GM10847 (cell line): ENCODE measurements around the gene GLCE.

Source experiments
- POLR2A ChIP-seq: IDR thresholded peaks from 2 replicates; pipeline ENCODE4 v1.6.1; 2011; ENCODE audit not compliant: insufficient read length; ENCODE audit errors: extremely low read depth

Gene GLCE

DNA sequence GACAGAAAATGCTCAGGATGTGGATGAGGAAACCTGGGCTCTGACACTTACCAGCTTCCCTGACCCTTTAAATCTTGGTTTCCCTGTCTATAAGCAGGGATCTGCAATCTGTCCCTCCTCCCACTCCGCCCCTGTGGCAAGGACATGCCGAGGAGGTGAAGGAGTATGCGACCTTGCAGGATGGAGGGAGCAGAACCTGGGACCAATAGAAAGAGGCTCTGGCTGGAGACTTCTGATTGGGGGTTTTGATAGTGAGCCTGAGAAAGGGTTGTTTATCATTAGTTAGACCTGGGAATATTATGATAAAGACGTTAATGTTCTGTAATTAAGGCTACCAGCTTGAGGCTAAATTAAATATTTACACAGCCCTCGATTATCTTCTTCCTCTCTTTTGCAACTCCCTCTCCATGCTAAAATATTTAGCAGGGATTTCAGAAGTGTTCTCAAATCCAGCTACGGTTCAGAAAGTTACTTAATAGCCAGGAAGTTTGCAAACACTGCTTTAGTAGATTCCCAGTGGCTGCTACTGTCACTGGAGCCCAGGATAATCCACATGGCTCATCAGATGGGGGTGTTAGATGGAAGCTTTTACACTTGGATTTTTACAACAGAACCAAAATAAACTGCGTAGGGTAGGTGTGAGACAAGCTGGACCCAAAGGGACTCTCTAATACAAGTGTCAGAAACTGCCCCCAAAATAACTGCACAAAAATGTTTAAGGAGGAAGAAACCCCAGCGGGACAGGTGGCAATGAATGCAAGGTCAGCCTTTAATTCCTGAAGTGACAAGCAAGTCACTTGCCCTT lies 129.1 kb downstream of the GLCE start:
- TF ChIP-seq POLR2A: no peak

DNA sequence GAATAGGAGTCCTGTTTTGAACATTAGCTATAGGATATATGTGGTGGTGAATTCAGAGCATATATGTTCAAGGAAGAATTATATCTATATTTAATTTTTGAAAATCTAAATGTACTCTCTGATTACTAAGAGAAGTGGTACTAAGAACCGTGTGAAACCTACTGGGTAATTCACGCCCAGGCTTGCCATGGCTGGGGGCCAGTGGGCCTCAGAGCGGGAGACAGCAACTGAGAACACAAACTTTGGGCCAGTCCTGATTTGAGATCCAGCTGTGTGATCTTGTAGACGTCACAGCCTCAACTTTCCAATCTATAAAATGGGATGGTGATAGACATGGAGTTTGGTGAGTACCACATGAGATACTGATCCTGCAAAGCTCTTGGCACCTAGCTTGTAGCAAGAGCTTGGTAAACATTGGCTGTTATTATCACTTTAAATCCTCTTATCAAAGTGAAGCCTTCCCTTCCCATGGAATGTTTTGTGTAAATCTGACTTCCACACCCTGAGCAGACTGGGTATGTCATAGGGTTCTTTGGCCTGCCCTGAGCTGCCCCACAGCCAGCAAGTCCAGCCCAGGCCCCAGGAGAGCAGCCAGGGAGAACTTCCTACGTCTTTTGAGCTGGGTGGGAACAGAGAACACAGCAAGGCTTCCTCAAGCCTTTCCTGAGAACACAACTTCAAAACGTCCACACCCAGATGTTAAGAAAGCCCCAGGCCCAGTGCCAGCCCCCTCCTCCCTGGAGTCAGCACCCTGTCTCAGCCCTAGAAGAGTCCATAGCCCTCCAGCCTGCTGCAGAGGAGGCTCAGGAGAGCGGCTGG lies 130.1 kb downstream of the GLCE start:
- no peak for TF ChIP-seq POLR2A

DNA sequence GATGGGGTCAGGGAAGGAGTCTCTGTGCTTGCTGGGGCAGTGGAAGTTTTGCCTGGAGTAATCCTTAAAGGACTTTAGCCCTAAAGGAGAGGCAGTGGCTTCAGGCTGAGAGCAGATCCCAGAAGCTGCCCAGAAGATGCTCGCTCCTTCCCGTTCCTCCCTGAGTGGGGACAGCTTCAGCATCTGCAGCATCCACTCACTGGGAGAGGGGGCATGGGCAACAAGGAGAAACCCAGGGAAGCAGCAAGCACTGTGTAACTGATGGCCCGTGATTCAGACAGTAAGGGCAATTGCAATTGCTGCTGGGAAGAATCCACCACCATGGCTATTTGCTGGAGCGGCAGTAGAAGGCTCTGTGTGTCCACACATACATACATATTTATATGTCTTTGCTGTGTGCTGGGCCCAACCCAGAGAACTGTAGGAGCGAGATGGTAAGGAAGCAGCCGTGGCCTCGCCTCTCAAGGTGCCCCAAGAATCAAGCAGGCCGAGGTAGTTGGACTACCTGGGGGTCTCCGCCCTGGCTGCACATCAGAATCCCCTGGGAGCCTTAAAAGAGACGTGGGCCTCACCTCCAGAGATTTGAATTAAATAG lies 132.5 kb downstream of the GLCE start:
- no peak for TF ChIP-seq POLR2A

DNA sequence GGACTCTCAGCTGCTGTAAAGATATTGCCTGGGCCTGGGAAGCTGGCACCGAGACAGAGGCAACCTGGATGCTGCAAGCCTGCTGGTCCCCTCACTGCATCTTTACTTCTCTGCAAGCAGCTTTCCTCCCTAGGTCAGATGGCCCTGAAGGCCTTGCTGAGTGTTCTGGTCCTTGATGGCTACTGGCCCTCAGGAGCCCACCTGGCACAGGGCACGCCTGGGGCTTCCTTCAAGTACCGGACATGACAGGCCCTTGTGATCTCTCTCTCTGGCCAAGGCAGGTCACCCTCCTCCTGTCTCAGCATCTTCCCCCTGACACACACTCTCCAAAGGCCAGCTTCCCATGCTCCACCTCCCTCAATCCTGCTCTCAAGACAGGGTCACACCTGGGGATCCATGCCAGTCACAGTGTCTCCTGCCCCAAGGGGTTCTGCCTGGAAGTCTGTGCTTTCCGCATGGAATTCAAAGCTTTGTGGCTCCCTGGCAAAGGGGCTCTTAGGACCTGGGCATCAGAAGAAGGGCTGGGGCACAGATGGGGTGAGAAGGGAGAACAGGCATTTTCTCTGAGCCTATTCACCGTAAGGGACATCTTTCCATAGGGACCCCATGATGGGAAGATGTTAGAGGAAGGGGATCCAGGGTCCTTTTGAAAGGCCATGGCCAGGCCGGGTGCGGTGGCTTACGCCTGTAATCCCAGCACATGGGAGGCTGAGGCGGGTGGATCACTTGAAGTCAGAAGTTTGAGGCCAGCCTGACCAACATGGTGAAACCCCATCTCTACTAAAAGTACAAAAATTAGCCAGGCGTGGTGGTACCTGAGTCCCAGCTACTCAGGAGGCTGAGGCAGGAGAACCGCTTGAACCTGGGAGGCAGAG lies 133.5 kb downstream of the GLCE start:
- TF ChIP-seq POLR2A: no peak

DNA sequence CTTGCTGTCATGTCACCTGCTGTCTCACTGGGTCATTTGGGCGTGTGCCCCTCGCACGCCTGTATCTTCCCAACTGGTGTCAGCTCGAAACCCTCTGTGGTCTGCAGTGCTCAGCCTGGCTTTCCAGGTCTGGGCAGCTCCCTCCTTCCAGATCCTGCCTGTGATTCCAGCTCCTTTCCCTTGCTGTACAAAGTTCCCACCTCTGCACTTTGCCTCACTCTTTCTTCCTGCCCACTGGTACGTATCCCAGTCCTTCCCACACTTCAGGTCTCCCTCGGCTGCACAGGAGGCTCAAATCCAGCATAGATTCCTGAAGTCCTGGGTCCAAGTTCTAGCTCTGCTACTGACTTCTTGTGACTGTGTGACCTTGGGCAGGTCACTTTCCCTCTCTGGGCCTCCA lies 136.2 kb downstream of the GLCE start:
- TF ChIP-seq POLR2A: no peak

DNA sequence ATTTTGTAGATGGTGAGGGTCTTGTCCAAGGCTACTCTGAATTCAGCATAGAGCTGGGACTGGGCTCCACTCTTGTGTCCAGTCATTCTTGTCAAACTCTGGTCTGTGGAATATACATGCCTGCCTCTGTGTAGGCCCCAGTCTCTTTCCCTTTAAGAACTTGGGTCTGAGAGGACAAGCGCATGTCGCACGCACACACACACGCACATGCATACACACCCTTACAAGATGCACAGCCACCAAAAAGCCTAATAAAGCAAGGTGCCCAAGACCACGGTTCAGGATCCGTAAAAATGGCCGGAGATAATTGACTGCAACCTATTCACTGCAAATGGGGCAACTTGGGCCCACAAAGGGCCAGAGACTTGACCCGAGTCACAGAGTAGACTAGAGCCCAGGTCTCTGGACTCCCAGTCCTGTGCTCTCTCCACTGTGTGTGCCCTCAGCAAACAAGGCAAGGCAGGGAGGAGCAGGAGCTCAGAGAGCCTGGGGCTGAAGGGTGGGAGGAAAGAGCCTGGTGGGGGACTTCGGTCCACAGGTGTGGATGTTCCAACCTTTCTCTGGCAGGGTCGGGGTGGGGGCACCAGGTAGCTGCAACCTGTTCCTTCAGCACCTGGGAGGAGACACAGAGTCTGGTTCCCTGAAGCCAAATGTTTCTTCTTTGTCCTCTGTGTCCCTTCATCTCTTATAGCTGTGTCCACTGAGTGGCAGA lies 137.4 kb downstream of the GLCE start:
- TF ChIP-seq POLR2A: no peak

DNA sequence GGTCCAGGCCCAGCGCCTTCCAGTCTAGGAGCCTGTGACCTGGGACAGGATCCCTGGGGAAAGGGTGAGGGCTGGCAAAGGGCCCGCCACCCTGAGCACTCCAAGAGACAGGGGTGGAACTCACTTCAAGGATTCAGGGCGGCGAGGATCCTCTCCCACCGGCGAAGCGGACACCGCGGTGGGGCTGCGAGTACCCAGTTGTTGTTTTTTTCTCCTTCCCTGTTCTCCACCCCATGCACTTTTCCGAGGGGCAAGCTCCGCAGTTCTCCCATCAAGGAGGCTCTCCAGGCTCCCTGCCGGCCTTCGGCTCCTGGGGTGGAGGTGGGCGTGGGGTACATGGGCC lies 137.9 kb downstream of the GLCE start:
- TF ChIP-seq POLR2A: no peak

DNA sequence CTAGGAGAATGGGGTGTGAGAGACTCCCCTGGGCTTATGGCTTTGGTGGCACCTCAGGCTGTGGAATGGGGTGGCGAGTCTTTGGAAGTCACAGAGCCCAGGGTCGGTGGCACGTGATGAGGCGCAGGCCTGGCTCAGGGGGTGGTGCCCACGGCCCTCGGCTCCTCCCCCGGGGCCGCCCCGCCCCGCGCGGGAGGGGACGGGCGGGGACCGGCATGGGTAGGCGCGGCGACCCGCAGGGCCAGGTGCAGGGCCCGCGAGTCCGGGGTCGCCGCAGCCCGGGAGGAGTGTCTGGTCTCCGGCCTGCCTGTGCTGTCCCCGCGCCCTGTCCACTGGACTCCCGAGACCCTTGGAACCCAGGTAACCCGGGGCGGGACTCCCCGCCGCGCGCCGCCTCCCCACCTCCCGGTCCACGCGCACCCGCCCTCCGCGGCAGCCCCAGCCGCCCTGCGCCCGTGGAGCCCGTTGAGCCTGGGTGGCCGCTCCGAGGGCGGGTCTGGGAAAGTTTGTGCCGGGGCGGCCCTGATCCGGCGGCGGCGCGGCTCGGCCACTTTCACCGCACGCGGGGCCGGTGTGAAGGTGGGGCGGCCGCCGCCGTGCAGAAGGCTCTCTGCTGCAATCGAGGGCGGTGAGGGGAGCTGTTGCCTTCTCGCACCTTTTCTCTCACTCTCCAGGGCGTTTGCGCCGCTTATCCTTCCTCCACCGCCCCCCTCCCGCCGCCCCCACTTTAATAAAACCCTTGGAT lies 138.4 kb downstream of the GLCE start, which contains the start of gene PAQR5:
Gene PAQR5, plus strand, starts transcription at position 216 of the 745 bp plus-strand sequence. CDS start 61,169 bp downstream, outside the sequence.
- no peak for TF ChIP-seq POLR2A

DNA sequence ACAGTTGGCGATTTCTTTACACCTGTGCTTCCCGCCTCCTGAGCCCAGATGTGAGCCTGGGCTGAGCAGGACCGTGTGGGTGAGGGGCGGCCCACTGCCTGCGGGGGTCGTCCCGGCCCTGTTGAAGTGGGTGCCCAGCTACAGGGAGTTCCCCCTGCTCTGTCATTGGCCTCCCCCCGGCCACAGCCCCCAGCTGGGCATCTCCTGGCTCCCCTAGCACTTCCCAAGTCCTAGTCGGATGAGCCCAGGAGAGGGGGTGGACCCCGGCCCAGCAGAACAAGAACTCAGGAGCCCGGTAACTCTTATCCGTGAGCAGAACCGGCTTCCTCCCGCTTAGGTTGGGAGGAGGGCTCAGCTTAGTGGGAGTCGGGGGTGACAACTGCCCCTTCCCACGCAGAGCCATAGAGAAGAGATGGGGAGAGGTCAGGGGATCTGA lies 139.0 kb downstream of the GLCE start:
- no peak for TF ChIP-seq POLR2A

DNA sequence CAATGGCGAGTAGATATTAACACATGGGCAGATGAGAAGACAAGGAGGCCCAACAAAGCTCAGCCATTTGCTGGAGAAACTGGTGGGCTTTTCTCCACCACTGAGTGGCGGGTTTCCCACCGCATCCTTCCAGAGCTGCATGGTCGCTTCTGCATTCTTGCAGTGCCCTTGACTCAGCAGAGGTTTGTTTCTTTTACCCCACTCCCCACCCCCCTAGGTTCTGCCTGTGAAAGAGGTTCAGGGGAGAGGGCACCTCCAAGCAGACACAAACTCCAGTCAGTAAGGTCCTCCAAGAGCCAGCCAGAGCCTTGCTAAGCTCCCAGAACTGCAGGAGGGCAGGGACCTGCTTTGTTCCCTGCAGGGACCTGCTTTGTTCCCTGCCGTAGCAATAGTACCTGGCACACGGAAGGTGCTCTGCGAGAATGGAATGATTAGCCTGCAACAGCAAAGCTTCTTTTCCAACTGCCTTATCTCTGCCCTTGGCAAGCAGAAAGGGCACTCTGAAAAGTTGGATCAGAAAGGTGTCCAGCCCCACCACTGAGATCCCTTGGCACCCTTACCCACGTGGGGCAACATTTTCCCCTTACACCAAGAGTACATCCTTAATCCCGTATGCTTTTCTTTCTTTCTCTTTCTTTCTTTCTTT lies 139.6 kb downstream of the GLCE start:
- no peak for TF ChIP-seq POLR2A

DNA sequence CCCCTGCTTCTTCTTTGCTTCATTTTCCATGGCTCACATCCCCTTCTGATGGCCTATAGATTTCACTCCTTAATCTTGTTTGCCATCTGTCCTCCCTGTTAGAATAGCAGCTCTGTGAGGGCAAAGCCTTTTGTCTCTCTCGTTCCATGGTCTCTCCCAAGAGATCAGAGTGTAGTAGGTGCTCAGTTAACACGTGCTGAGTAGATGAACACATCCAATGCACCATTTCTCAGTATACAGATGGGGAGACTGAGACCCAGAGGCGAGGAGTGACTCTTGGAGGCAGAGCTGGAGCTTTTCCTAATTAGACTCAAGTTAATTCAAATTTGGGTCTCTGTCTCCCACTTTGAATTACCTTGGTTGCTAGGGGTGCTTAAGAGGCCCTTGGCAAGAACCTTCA lies 142.5 kb downstream of the GLCE start:
- no peak for TF ChIP-seq POLR2A

DNA sequence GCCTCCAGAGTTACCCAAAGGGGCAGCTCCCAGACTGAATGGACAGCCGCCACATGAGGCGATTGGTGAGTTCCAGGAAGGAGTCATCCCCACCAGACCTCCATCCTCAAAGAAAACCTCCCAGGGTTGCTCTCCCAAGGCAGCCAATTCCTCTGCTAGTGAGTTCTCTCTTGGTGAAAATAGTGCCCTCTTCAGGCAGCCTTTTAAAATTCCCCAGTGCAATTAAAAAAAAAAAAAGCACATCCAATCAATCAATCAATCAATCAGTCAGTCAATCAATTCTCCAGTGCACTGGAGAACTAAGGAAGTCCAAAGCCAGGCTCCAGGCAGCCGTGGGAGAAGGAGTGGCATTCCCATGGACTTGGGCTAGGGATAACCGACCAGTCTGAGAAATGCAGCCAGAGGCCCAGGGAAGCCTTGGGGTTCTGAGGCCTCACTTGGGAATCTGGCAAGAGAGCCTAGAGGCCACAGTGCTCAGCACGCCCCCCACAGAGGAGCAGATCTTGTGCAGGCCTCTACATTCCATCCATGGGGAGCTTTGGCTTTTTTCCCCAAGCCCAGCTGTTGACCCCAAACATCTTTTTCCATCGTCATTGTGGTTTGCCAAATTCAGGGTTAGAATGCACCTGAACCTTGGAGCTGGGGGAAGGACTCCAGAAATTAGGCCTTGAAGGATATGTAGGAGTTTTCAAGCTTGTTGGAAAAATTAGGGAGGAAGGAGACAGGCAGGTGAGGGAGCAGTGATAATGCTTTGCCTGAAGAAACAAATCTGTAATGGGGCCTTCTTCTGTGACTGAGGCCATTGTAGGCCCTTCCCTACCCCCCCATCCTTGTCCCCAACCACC lies 143.1 kb downstream of the GLCE start:
- TF ChIP-seq POLR2A: no peak

DNA sequence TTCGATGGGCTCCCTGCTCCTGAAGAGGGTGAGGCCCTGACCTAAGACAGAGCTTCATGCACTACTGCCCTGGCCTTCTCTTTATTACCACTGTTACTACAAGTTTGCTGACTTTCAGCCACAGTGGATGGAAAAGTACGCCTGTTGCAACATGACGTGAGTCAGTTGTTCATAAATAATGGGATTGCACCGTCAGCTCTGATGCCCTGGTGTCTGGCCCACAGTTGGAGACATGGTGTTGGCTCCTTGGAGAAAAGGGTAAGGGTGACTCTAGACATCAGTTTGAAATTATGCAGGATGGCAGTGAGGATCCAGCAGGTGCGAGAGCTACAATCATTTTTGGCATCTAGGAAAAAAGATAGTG lies 143.7 kb downstream of the GLCE start:
- TF ChIP-seq POLR2A: no peak
